ENCODE measurements around the gene MZB1. TPM values are rescaled to one million over a fixed set of nuclear protein-coding genes. Genes with fewer than 3 reads are reported as not detected.

The MZB1 gene
- total and polyA plus RNA-seq, 2 of the 13 experiments (the other 11 are each of a cell fraction or from before 2014, with no cell fraction given): 0.31 to 0.40 TPM

DNA sequence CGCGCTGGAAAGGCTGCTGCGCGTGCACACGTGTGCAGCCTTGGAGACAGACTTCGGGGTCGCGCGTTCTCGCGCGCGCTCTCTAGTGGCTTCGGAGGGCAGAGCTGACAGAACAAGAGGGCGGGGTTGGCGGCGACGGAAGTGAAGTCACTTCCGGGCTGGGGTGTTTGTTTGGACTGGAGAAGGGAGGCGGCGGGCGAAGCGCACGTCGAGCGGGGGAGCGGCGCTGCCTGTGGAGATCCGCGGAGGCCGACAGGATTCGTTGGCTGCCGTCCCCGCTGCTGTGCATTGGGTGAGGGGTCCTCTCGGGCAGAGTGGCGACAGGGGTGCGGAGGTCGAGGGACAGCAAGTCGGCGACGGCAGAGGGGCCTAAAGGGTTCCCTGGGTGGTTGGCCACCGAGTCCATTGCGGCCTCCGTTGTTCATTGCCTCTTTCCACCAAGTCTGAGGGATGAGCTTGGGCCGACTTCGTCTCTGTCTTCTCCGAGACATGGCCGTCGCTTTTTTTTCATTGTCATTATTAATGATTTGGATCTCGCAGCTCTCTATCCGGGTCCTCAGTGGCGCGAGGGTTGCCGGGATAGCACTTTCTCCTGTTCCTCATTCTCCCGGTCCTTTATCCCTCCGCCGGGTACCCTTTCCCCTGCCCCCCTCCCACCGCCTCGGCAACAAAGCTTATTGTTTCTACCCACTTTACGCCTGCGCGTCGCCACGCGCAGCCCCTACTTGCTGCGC lies 47.9 kb downstream of the MZB1 start, which contains the start of gene PAIP2 (continued):
- TF ChIP-seq SMAD1 (CRISPR knock-in tag; IDR thresholded peaks at IDR 0.05; ENCODE audit: borderline replicate concordance, low read depth) (no peak), NFKB2 (CRISPR knock-in tag; IDR thresholded peaks at IDR 0.05; ENCODE audit: borderline replicate concordance) (no peak; the same call in 1 of the 2 replicates), POLR2G (IDR thresholded peaks at IDR 0.05; ENCODE audit: low read depth, low read length) (peak; percentile 91), ZEB1 (IDR thresholded peaks at IDR 0.05; ENCODE audit: insufficient replicate concordance, low read depth) (no peak), SETDB1 (CRISPR knock-in tag; IDR thresholded peaks at IDR 0.05; ENCODE audit: borderline replicate concordance) (no peak), ZNF230 (CRISPR knock-in tag; IDR thresholded peaks at IDR 0.05) (peak; percentile 87; the same call in 1 of the 2 replicates), ZNF570 (CRISPR knock-in tag; IDR thresholded peaks at IDR 0.05; ENCODE audit: borderline replicate concordance) (no peak), ZNF235 (CRISPR knock-in tag; IDR thresholded peaks at IDR 0.05; ENCODE audit: borderline replicate concordance) (peak; percentile 91; the same call in 1 of the 2 replicates), NFATC3 (CRISPR knock-in tag; IDR thresholded peaks at IDR 0.05) (no peak), YEATS2 (CRISPR knock-in tag; IDR thresholded peaks at IDR 0.05; ENCODE audit: borderline replicate concordance) (peak; percentile 85), ZBTB7B (CRISPR knock-in tag; IDR thresholded peaks at IDR 0.05) (no peak), GATA4 (IDR thresholded peaks at IDR 0.05; ENCODE audit: borderline replicate concordance, low read depth) (0 out of 2 replicates have a peak, but pooled peaks have one; percentile 37), ZNF205 (CRISPR knock-in tag; IDR thresholded peaks at IDR 0.05) (0 out of 2 replicates have a peak, but pooled peaks have one; percentile 23)
- TF ChIP-seq, protein P1, sequence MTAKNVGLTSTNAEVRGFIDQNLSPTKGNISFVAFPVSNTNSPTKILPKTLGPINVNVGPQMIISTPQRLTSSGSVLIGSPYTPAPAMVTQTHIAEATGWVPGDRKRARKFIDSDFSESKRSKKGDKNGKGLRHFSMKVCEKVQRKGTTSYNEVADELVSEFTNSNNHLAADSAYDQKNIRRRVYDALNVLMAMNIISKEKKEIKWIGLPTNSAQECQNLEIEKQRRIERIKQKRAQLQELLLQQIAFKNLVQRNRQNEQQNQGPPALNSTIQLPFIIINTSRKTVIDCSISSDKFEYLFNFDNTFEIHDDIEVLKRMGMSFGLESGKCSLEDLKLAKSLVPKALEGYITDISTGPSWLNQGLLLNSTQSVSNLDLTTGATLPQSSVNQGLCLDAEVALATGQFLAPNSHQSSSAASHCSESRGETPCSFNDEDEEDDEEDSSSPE (CRISPR knock-in tag; IDR thresholded peaks at IDR 0.05): peak; percentile 73; the same call in 1 of the 2 replicates
- TF ChIP-seq, protein P2, sequence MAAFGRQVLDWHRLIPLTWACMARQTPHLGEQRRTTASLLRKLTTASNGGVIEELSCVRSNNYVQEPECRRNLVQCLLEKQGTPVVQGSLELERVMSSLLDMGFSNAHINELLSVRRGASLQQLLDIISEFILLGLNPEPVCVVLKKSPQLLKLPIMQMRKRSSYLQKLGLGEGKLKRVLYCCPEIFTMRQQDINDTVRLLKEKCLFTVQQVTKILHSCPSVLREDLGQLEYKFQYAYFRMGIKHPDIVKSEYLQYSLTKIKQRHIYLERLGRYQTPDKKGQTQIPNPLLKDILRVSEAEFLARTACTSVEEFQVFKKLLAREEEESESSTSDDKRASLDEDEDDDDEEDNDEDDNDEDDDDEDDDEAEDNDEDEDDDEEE (CRISPR knock-in tag; IDR thresholded peaks at IDR 0.05): no peak; the same call in 1 of the 2 replicates
- TF ChIP-seq, protein P3, sequence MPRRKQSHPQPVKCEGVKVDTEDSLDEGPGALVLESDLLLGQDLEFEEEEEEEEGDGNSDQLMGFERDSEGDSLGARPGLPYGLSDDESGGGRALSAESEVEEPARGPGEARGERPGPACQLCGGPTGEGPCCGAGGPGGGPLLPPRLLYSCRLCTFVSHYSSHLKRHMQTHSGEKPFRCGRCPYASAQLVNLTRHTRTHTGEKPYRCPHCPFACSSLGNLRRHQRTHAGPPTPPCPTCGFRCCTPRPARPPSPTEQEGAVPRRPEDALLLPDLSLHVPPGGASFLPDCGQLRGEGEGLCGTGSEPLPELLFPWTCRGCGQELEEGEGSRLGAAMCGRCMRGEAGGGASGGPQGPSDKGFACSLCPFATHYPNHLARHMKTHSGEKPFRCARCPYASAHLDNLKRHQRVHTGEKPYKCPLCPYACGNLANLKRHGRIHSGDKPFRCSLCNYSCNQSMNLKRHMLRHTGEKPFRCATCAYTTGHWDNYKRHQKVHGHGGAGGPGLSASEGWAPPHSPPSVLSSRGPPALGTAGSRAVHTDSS (CRISPR knock-in tag; conservative IDR thresholded peaks at IDR 0.05): no peak
- TF ChIP-seq, protein P4, sequence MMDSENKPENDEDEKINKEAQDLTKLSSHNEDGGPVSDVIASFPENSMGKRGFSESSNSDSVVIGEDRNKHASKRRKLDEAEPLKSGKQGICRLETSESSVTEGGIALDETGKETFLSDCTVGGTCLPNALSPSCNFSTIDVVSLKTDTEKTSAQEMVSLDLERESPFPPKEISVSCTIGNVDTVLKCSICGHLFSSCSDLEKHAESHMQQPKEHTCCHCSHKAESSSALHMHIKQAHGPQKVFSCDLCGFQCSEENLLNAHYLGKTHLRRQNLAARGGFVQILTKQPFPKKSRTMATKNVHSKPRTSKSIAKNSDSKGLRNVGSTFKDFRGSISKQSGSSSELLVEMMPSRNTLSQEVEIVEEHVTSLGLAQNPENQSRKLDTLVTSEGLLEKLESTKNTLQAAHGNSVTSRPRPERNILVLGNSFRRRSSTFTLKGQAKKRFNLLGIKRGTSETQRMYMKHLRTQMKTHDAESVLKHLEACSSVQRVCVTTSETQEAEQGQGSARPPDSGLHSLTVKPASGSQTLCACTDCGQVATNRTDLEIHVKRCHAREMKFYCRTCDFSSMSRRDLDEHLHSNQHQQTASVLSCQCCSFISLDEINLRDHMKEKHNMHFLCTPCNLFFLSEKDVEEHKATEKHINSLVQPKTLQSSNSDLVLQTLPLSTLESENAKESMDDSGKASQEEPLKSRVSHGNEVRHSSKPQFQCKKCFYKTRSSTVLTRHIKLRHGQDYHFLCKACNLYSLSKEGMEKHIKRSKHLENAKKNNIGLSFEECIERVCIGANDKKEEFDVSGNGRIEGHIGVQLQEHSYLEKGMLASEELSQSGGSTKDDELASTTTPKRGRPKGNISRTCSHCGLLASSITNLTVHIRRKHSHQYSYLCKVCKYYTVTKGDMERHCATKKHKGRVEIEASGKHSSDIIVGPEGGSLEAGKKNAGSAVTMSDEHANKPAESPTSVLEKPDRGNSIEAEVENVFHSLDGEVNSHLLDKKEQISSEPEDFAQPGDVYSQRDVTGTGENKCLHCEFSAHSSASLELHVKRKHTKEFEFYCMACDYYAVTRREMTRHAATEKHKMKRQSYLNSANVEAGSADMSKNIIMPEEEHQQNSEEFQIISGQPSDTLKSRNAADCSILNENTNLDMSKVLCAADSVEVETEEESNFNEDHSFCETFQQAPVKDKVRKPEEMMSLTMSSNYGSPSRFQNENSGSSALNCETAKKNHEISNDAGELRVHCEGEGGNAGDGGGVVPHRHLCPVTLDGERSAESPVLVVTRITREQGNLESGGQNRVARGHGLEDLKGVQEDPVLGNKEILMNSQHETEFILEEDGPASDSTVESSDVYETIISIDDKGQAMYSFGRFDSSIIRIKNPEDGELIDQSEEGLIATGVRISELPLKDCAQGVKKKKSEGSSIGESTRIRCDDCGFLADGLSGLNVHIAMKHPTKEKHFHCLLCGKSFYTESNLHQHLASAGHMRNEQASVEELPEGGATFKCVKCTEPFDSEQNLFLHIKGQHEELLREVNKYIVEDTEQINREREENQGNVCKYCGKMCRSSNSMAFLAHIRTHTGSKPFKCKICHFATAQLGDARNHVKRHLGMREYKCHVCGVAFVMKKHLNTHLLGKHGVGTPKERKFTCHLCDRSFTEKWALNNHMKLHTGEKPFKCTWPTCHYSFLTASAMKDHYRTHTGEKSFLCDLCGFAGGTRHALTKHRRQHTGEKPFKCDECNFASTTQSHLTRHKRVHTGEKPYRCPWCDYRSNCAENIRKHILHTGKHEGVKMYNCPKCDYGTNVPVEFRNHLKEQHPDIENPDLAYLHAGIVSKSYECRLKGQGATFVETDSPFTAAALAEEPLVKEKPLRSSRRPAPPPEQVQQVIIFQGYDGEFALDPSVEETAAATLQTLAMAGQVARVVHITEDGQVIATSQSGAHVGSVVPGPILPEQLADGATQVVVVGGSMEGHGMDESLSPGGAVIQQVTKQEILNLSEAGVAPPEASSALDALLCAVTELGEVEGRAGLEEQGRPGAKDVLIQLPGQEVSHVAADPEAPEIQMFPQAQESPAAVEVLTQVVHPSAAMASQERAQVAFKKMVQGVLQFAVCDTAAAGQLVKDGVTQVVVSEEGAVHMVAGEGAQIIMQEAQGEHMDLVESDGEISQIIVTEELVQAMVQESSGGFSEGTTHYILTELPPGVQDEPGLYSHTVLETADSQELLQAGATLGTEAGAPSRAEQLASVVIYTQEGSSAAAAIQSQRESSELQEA (CRISPR knock-in tag; IDR thresholded peaks at IDR 0.05; ENCODE audit: not compliant biosample characterization): no peak
